A673 (cell line): ENCODE measurements around the gene SIK3. TPM values are rescaled to one million over a fixed set of nuclear protein-coding genes. Genes with fewer than 3 reads are reported as not detected.

Experiments used
- BruUV-seq: library from RNA; stranded (reverse); fragments of 400-500 nt; replicated peaks from 2 replicates; lab custom pipeline; 2021; lab: Mats Ljungman, UMichigan
- CTCF ChIA-PET: fragments of 300-600 bp; sonication (Branson Sonifier 250); formaldehyde crosslinking; loops from one replicate; lab custom pipeline; 2022; ENCODE audit warnings: antibody characterized with exemption; lab: Charles Lee
- POLR2A ChIA-PET: fragments of 300-600 bp; sonication (Branson Sonifier 250); formaldehyde crosslinking; loops from one replicate; lab custom pipeline; 2022; ENCODE audit warnings: antibody characterized with exemption; ENCODE audit not compliant: low non-redundant PET; lab: Charles Lee
- DNase-seq: peaks from one replicate; pipeline ENCODE4 v3.0.0-alpha.2; 2015; ENCODE audit warnings: low spot score
- H3K27ac ChIP-seq: fragments of 200-600 bp; sonication (generic); 2 replicates; pipeline ENCODE4 v1.5.1; 2016; ENCODE audit warnings: mixed run types, low read depth, mild to moderate bottlenecking, mixed read lengths, antibody characterized with exemption, low read length; ENCODE audit not compliant: poor library complexity, severe bottlenecking
- H3K27me3 ChIP-seq: fragments of 200-600 bp; sonication (generic); replicated peaks from 2 replicates; pipeline ENCODE4 v1.6.1; 2017; ENCODE audit warnings: mixed run types, low read depth, mild to moderate bottlenecking, mixed read lengths, antibody characterized with exemption, low read length; ENCODE audit not compliant: insufficient read depth, poor library complexity
- H3K36me3 ChIP-seq: fragments of 200-600 bp; sonication (generic); 2 replicates; pipeline ENCODE4 v1.6.1; 2016; ENCODE audit warnings: mixed run types, mild to moderate bottlenecking, mixed read lengths, antibody characterized with exemption, low read length; ENCODE audit not compliant: insufficient read depth, poor library complexity, severe bottlenecking
- H3K4me1 ChIP-seq: fragments of 200-600 bp; sonication (generic); 2 replicates; pipeline ENCODE4 v1.6.1; 2017; ENCODE audit warnings: mixed run types, mild to moderate bottlenecking, mixed read lengths, antibody characterized with exemption, low read length; ENCODE audit not compliant: insufficient read depth, poor library complexity, severe bottlenecking
- H3K4me3 ChIP-seq: fragments of 200-600 bp; sonication (generic); 2 replicates; pipeline ENCODE4 v1.5.1; 2016; ENCODE audit warnings: low read depth, mixed run types, mild to moderate bottlenecking, mixed read lengths, low read length; ENCODE audit not compliant: poor library complexity, severe bottlenecking
- H3K9me3 ChIP-seq: fragments of 200-600 bp; sonication (generic); 2 replicates; pipeline ENCODE4 v1.6.1; 2016; ENCODE audit warnings: mixed run types, low read depth, mild to moderate bottlenecking, mixed read lengths, antibody characterized with exemption, low read length; ENCODE audit not compliant: poor library complexity, severe bottlenecking
- CTCF ChIP-seq: fragments of 300-800, 200-600 bp; sonication (generic); conservative IDR thresholded peaks from 2 replicates; pipeline ENCODE4 v1.5.1; 2017; ENCODE audit warnings: low read depth, mild to moderate bottlenecking, antibody characterized with exemption, low read length, moderate library complexity, mixed read lengths
- EZH2 ChIP-seq: fragments of 200-600 bp; sonication (generic); IDR thresholded peaks from 2 replicates; pipeline ENCODE4 v1.6.1; 2017; ENCODE audit warnings: borderline replicate concordance, low read depth, mild to moderate bottlenecking, mixed read lengths, antibody characterized with exemption, low read length; ENCODE audit not compliant: poor library complexity, severe bottlenecking
- intact Hi-C: fragments of 100-400 bp; cut with micrococcal nuclease; formaldehyde crosslinking; loops from one replicate; pipeline ENCODE4 v1.10.0; 2022; ENCODE audit not compliant: unreplicated experiment
- total RNA-seq: library from RNA; stranded (reverse); gene quantifications from 2 replicates; pipeline ENCODE4 v1.2.3, GENCODE V29; 2021

Gene SIK3
- total RNA-seq, 1 experiment from 2014 or later, result 81.7 TPM

- CTCF ChIA-PET, result no interaction called here
- no peaks in the 10 kb centered on the region for H3K27me3 ChIP-seq
- no TSS peak for BruUV-seq
- peaks cover 44% of the 10 kb centered on the region for H3K36me3 ChIP-seq
- no peaks in the 10 kb centered on the region for H3K9me3 ChIP-seq
- H3K4me3 ChIP-seq, result no peak overlapping the region
- no peak for DNase-seq
- TF ChIP-seq CTCF (no peak), EZH2 (no peak)
- H3K27ac ChIP-seq, result no peak overlapping the region
- POLR2A ChIA-PET, result no interaction called here
- intact Hi-C loops, result no loop called here
- no peaks in the 10 kb centered on the region for H3K4me1 ChIP-seq
Measured at GRCh38 chr11:116842909-116843308, 255.3 kb downstream of the SIK3 start.

- no peak for DNase-seq
- POLR2A ChIA-PET, result no interaction called here
- H3K27me3 ChIP-seq, result no peaks in the 10 kb centered on the region
- CTCF ChIA-PET, result interaction anchor here (0.7 kb wide), 1 partner anchor 13 kb away, joined by 6 read pairs; no protein-coding TSS in a partner anchor
- no peaks in the 10 kb centered on the region for H3K9me3 ChIP-seq
- no peak overlapping the region for H3K4me3 ChIP-seq
- no peak overlapping the region for H3K27ac ChIP-seq
- H3K4me1 ChIP-seq, result no peaks in the 10 kb centered on the region
- TF ChIP-seq CTCF, result no peak
- no peak for TF ChIP-seq EZH2
- intact Hi-C loops, result no loop called here
- H3K36me3 ChIP-seq, result peaks cover 36% of the 10 kb centered on the region
- BruUV-seq, result no TSS peak
Measured at GRCh38 chr11:116842117-116842516, 256.1 kb downstream of the SIK3 start.

GRCh38 chr11:116840746-116841296, 257.4 kb downstream of the SIK3 start:
- TF ChIP-seq CTCF (no peak), EZH2 (no peak)
- intact Hi-C loops, result no loop called here

More at GRCh38 chr11:116840746-116841296, 257.4 kb downstream of the SIK3 start:
- Histone ChIP-seq H3K27ac (no peak overlapping the region), H3K4me1 (no peaks in the 10 kb centered on the region), H3K27me3 (no peaks in the 10 kb centered on the region), H3K4me3 (no peak overlapping the region), H3K9me3 (no peaks in the 10 kb centered on the region), H3K36me3 (peaks cover 24% of the 10 kb centered on the region)
- DNase-seq, result no peak
- ChIA-PET POLR2A (no interaction called here), CTCF (no interaction called here)
- no TSS peak for BruUV-seq
